ENCODE results near the gene EEIG2. TPM values are rescaled to one million over a fixed set of nuclear protein-coding genes. Genes with fewer than 3 reads are reported as not detected.
"Not testable (repeated sequence)": the region's sequence is repeated elsewhere in the genome, so short reads cannot be mapped to it uniquely, and the experiment has no call there.

Gene EEIG2
- total RNA-seq, 2 donors from 2014 or later, result 12.4 to 20.3 TPM

- intact Hi-C loops (cut with DNase I), result no loop called here
- 25% methylated on average over 4 of the region's 4 CpGs for WGBS
- no peak for TF ChIP-seq CTCF (IDR thresholded peaks at IDR 0.05)
- no peak for TF ChIP-seq POLR2AphosphoS5 (IDR thresholded peaks at IDR 0.05)
- TF ChIP-seq POLR2A (IDR thresholded peaks at IDR 0.05), result no peak
These were observed 28.5 kb upstream of the EEIG2 start for GRCh38 chr1:108531444-108531843.

GRCh38 chr1:108532730-108533129 lies 27.2 kb upstream of the EEIG2 start:
- 62% methylated on average over 4 of the region's 4 CpGs for WGBS
- Histone ChIP-seq H3K4me3 (no peak overlapping the region), H3K9me3 (no peaks in the 10 kb centered on the region), H3K4me1 (replicated peaks) (no peaks in the 10 kb centered on the region), H3K36me3 (no peaks in the 10 kb centered on the region), H3K27me3 (replicated peaks; ENCODE audit: insufficient read depth) (no peaks in the 10 kb centered on the region), H3K27ac (peak overlapping the region; percentile 22 to 72)
- TF ChIP-seq POLR2A (IDR thresholded peaks at IDR 0.05), result no peak
- TF ChIP-seq POLR2AphosphoS5 (IDR thresholded peaks at IDR 0.05), result no peak
- no peak for TF ChIP-seq CTCF (IDR thresholded peaks at IDR 0.05)
- no peak for DNase-seq (ENCODE audit: low spot score)
- intact Hi-C loops (cut with DNase I), result no loop called here

More at GRCh38 chr1:108531444-108531843, 28.5 kb upstream of the EEIG2 start:
- no peak for DNase-seq (ENCODE audit: low spot score)
- Histone ChIP-seq H3K4me1 (replicated peaks) (no peaks in the 10 kb centered on the region), H3K9me3 (no peaks in the 10 kb centered on the region), H3K36me3 (no peaks in the 10 kb centered on the region), H3K27me3 (replicated peaks; ENCODE audit: insufficient read depth) (no peaks in the 10 kb centered on the region), H3K27ac (peak overlapping the region in 1 of 2 donors; percentile 22), H3K4me3 (no peak overlapping the region)

GRCh38 chr1:108533351-108534083 lies 26.4 kb upstream of the EEIG2 start:
- Histone ChIP-seq H3K36me3 (no peaks in the 10 kb centered on the region), H3K4me1 (replicated peaks) (no peaks in the 10 kb centered on the region), H3K27ac (peak overlapping the region; percentile 72 to 82), H3K27me3 (replicated peaks; ENCODE audit: insufficient read depth) (no peaks in the 10 kb centered on the region), H3K9me3 (no peaks in the 10 kb centered on the region), H3K4me3 (no peak overlapping the region)
- no peak for TF ChIP-seq CTCF (IDR thresholded peaks at IDR 0.05)
- TF ChIP-seq POLR2AphosphoS5 (IDR thresholded peaks at IDR 0.05), result peak; percentile 83
- peak; percentile 74 for DNase-seq (ENCODE audit: low spot score)
- WGBS, result 39% methylated on average over 10 of the region's 10 CpGs
- intact Hi-C loops (cut with DNase I), result no loop called here

DNA sequence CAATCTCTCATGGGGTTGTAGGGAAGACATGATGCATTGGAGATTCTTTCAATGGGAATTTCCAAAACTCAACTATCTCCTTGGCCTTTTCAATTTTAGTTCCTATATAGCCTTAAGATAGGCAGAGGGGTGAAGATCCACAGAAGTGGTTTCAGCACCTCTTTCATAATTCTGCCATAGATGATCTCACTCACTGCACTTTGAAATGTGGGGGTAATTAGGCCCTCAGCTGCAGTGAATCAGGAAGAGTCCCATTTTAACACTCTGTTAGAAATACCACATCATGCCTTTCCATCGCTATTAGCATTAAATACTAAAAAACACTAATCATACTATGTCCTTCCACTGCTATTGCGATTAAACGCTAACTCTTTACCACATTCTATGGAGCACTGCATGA lies 25.1 kb upstream of the EEIG2 start:
- no peak for DNase-seq (ENCODE audit: low spot score)
- Histone ChIP-seq H3K9me3 (no peaks in the 10 kb centered on the region), H3K4me3 (no peak overlapping the region), H3K36me3 (no peaks in the 10 kb centered on the region), H3K27me3 (replicated peaks; ENCODE audit: insufficient read depth) (no peaks in the 10 kb centered on the region), H3K27ac (no peak overlapping the region), H3K4me1 (replicated peaks) (no peaks in the 10 kb centered on the region)
- WGBS, result 99% methylated on average over 3 of the region's 3 CpGs
- TF ChIP-seq POLR2AphosphoS5 (IDR thresholded peaks at IDR 0.05) (no peak), POLR2A (IDR thresholded peaks at IDR 0.05) (no peak), CTCF (IDR thresholded peaks at IDR 0.05) (no peak)
- intact Hi-C loops (cut with DNase I), result no loop called here

- intact Hi-C loops (cut with DNase I); H3K36me3 ChIP-seq; H3K4me3 ChIP-seq; H3K27me3 ChIP-seq (replicated peaks; ENCODE audit: insufficient read depth); DNase-seq (ENCODE audit: low spot score); H3K9me3 ChIP-seq; H3K27ac ChIP-seq; H3K4me1 ChIP-seq (replicated peaks): not testable (repeated sequence)
- WGBS, result 66% methylated on average over 6 of the region's 6 CpGs
These were observed 24.5 kb upstream of the EEIG2 start for GRCh38 chr1:108535315-108535897.

DNA sequence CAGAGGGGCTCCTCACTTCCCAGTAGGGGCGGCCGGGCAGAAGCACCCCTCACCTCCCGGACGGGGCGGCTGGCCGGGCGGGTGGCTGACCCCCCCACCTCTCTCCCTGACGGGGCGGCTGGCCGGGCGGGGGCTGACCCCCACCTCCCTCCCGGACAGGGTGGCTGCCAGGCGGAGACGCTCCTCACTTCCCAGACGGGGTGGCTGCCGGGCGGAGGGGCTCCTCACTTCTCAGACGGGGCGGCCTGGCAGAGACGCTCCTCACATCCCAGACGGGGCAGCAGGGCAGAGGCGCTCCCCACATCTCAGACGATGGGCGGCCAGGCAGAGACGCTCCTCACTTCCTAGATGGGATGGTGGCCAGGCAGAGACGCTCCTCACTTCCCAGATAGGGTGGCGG lies 23.9 kb upstream of the EEIG2 start:
- H3K4me3 ChIP-seq; H3K27me3 ChIP-seq (replicated peaks; ENCODE audit: insufficient read depth); H3K9me3 ChIP-seq; intact Hi-C loops (cut with DNase I); H3K4me1 ChIP-seq (replicated peaks); H3K36me3 ChIP-seq; DNase-seq (ENCODE audit: low spot score); H3K27ac ChIP-seq: not testable (repeated sequence)
- WGBS, result 96% methylated on average over 24 of the region's 27 CpGs

- DNase-seq (ENCODE audit: low spot score); H3K4me3 ChIP-seq; H3K27me3 ChIP-seq (replicated peaks; ENCODE audit: insufficient read depth); H3K36me3 ChIP-seq; H3K27ac ChIP-seq; intact Hi-C loops (cut with DNase I); H3K9me3 ChIP-seq; H3K4me1 ChIP-seq (replicated peaks): not testable (repeated sequence)
- WGBS, result 70% methylated on average over 4 of the region's 4 CpGs
These were observed 23.1 kb upstream of the EEIG2 start for GRCh38 chr1:108536791-108537190.

Measured in prostate gland (tissue), 2 donors.